WTC11 (cell line): ENCODE data around the gene MAP7. TPM values are rescaled to one million over a fixed set of nuclear protein-coding genes. Genes with fewer than 3 reads are reported as not detected.

ENCODE experiments used
- ATAC-seq: fragments of 200-7000 bp; cut with Tn5 transposase; 2 replicates; pipeline ENCODE4 v1.10.0; 2021; ENCODE audit warnings: mild to moderate bottlenecking, moderate library complexity
- CTCF ChIA-PET: fragments of 300-600 bp; sonication (Branson Sonifier 250); formaldehyde crosslinking; loops from one replicate; lab custom pipeline; 2021; ENCODE audit warnings: antibody characterized with exemption; lab: Charles Lee
- POLR2A ChIA-PET: fragments of 350-600 bp; sonication (Branson Sonifier 250); formaldehyde crosslinking; loops from one replicate; lab custom pipeline; 2021; ENCODE audit warnings: antibody characterized with exemption; lab: Charles Lee
- DNase-seq: peaks from one replicate; pipeline ENCODE4 v3.0.0; 2021; ENCODE audit warnings: low spot score
- H3K27ac Mint-ChIP-seq: 2 replicates; pipeline ENCODE4 v1.8.0; 2021; ENCODE audit warnings: mixed read lengths
- H3K27me3 Mint-ChIP-seq: 2 replicates; pipeline ENCODE4 v1.8.0; 2021; ENCODE audit warnings: low read depth, mild to moderate bottlenecking, moderate library complexity, mixed read lengths
- H3K36me3 Mint-ChIP-seq: 2 replicates; pipeline ENCODE4 v1.8.0; 2021; ENCODE audit warnings: mixed read lengths
- H3K4me1 Mint-ChIP-seq: 2 replicates; pipeline ENCODE4 v1.8.0; 2022; ENCODE audit warnings: mixed read lengths
- H3K4me3 Mint-ChIP-seq: 2 replicates; pipeline ENCODE4 v1.8.0; 2021; ENCODE audit warnings: mild to moderate bottlenecking, moderate library complexity, mixed read lengths
- H3K9me3 Mint-ChIP-seq: 2 replicates; pipeline ENCODE4 v1.8.0; 2021; ENCODE audit warnings: mixed read lengths
- ELF4 ChIP-seq: sonication (generic); formaldehyde crosslinking; IDR thresholded peaks from 2 replicates; pipeline ENCODE4 v1.8.1; 2022; ENCODE audit warnings: low read depth, mild to moderate bottlenecking, moderate library complexity, missing genetic modification reagents
- EMX1 ChIP-seq: fragments of 250-450 bp; sonication (Bioruptor Pico); IDR thresholded peaks from 2 replicates; pipeline ENCODE4 v1.8.0; 2021; ENCODE audit warnings: mild to moderate bottlenecking
- ESRRA ChIP-seq: sonication (generic); formaldehyde crosslinking; IDR thresholded peaks from 2 replicates; pipeline ENCODE4 v1.8.1; 2022; ENCODE audit warnings: mild to moderate bottlenecking, missing genetic modification reagents, borderline replicate concordance
- GABPB1 ChIP-seq: sonication (generic); formaldehyde crosslinking; IDR thresholded peaks from 2 replicates; pipeline ENCODE4 v1.8.1; 2023; ENCODE audit warnings: mild to moderate bottlenecking, missing genetic modification reagents
- GRHL2 ChIP-seq: fragments of 250-450 bp; sonication (Bioruptor Pico); IDR thresholded peaks from 2 replicates; pipeline ENCODE4 v1.8.0; 2022; ENCODE audit warnings: mild to moderate bottlenecking, moderate library complexity; ENCODE audit not compliant: insufficient replicate concordance, severe bottlenecking
- JAZF1 ChIP-seq: fragments of 250-450 bp; sonication (Bioruptor Pico); IDR thresholded peaks from 2 replicates; pipeline ENCODE4 v1.9.0; 2021; ENCODE audit warnings: moderate library complexity, mild to moderate bottlenecking, inconsistent platforms
- NFYB ChIP-seq: sonication (generic); formaldehyde crosslinking; conservative IDR thresholded peaks from 2 replicates; pipeline ENCODE4 v1.8.0; 2022; ENCODE audit warnings: low read depth, missing genetic modification reagents
- NR3C1 ChIP-seq: sonication (generic); formaldehyde crosslinking; conservative IDR thresholded peaks from 2 replicates; pipeline ENCODE4 v1.8.1; 2023; ENCODE audit warnings: low read depth, mild to moderate bottlenecking, missing genetic modification reagents
- OVOL2 ChIP-seq: fragments of 250-450 bp; sonication (Bioruptor Pico); IDR thresholded peaks from 2 replicates; pipeline ENCODE4 v1.9.0; 2021; ENCODE audit warnings: mild to moderate bottlenecking, borderline replicate concordance
- ZBTB21 ChIP-seq: sonication (generic); formaldehyde crosslinking; IDR thresholded peaks from 2 replicates; pipeline ENCODE4 v1.8.1; 2023; ENCODE audit warnings: mild to moderate bottlenecking, missing genetic modification reagents, borderline replicate concordance
- ZNF263 ChIP-seq: sonication (generic); formaldehyde crosslinking; IDR thresholded peaks from 2 replicates; pipeline ENCODE4 v1.8.1; 2022; ENCODE audit warnings: low read depth, mild to moderate bottlenecking, moderate library complexity, missing genetic modification reagents
- ZNF396 ChIP-seq: fragments of 250-450 bp; sonication (Bioruptor Pico); IDR thresholded peaks from 2 replicates; pipeline ENCODE4 v1.8.0; 2021; ENCODE audit warnings: mild to moderate bottlenecking, moderate library complexity, borderline replicate concordance
- total RNA-seq: library from RNA; stranded (reverse); gene quantifications from 3 replicates; pipeline ENCODE4 v1.2.3, GENCODE V29; 2021
- TF ChIP-seq, protein P1 (sequence below): fragments of 200-600 bp; IDR thresholded peaks from 2 replicates; pipeline ENCODE4 v1.8.0; 2022; ENCODE audit warnings: antibody characterized with exemption
- TF ChIP-seq, protein P2 (sequence below): sonication (generic); formaldehyde crosslinking; IDR thresholded peaks from 2 replicates; pipeline ENCODE4 v1.8.1; 2023; ENCODE audit warnings: mild to moderate bottlenecking, moderate library complexity, missing genetic modification reagents
- TF ChIP-seq, protein P3 (sequence below): sonication (generic); formaldehyde crosslinking; IDR thresholded peaks from 2 replicates; pipeline ENCODE4 v1.8.0; 2023; ENCODE audit warnings: mild to moderate bottlenecking, missing genetic modification reagents

Gene MAP7
- total RNA-seq, 1 experiment from 2014 or later, result 56.6 TPM

DNA sequence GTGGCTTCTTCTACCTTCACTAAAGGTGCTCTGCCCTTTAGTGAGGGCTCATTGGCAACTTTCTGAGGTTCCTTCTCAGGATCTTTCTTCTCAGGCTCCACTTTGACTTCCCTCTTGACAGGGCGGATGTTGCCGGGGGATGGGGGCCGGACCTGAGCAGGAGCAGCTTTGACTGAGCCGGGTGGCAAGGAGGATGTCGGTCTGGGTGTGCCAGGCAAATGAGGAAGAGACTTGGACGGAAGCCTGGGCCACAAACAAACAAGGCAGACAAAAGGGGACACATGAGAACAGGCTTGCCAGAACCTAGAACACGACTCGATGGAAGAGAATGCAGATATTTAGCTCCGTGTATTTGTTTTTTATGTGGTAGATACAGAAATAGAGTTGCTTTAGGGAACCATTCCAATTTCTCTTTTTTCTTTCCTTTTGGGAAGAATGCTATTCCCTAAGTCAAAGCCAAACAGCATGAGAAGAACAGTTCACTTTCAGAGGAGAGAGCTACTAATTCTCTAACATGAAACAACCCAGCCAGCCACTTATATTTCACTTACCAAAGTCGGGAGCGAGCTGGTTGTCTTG is 184.4 kb downstream of the MAP7 start (continued):
- TF ChIP-seq, protein P1, sequence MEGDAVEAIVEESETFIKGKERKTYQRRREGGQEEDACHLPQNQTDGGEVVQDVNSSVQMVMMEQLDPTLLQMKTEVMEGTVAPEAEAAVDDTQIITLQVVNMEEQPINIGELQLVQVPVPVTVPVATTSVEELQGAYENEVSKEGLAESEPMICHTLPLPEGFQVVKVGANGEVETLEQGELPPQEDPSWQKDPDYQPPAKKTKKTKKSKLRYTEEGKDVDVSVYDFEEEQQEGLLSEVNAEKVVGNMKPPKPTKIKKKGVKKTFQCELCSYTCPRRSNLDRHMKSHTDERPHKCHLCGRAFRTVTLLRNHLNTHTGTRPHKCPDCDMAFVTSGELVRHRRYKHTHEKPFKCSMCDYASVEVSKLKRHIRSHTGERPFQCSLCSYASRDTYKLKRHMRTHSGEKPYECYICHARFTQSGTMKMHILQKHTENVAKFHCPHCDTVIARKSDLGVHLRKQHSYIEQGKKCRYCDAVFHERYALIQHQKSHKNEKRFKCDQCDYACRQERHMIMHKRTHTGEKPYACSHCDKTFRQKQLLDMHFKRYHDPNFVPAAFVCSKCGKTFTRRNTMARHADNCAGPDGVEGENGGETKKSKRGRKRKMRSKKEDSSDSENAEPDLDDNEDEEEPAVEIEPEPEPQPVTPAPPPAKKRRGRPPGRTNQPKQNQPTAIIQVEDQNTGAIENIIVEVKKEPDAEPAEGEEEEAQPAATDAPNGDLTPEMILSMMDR, result no peak
- TF ChIP-seq ESRRA (CRISPR knock-in tag) (no peak), JAZF1 (CRISPR knock-in tag) (no peak)
- TF ChIP-seq, protein P2, sequence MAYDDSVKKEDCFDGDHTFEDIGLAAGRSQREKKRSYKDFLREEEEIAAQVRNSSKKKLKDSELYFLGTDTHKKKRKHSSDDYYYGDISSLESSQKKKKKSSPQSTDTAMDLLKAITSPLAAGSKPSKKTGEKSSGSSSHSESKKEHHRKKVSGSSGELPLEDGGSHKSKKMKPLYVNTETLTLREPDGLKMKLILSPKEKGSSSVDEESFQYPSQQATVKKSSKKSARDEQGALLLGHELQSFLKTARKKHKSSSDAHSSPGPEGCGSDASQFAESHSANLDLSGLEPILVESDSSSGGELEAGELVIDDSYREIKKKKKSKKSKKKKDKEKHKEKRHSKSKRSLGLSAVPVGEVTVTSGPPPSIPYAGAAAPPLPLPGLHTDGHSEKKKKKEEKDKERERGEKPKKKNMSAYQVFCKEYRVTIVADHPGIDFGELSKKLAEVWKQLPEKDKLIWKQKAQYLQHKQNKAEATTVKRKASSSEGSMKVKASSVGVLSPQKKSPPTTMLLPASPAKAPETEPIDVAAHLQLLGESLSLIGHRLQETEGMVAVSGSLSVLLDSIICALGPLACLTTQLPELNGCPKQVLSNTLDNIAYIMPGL (CRISPR knock-in tag), result no peak
- TF ChIP-seq, all 79 proteins: peak for 0

DNA sequence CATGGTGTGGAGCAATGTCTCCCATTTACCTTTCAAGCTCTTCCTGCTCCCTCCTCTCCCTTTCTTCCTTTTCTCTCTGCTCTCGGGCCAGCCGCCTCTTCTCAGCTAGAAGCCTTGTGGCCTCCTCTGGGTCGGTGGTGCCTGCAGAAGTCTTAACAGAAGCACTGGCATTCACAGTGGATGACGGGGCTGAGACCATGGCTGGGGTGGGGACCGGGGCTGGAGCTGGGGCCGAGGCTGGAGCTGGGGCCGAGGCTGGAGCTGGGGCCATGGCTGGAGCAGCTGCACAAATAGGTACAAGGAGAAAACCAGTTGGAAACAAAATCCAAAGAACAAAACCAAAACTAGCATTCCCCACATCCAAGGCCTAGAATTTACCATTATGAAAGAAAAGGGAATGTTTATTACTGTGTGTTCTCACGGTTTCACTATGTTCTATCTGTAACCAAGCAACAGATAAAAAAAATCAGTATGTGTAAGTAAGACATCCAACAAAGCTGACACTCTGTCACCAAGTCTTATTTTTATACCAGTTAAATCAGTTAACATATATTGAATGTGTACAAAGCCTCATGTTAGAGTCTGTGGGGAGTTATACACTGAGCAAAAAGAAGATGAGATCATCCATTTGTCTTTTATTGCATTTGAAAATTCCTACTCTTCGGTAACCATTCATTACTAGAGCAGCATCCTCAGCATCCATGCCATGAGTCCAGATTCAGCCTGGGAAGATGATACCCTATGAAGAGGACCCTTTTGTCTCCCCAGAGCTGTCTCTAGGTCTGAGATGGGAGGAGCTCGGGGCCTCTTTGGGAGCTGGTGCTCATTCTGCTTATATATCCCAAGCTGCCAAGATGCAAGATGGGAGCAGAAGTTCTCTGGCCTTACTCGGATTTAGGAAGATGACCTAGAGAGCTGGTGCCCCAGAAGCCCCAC is 187.5 kb downstream of the MAP7 start:
- POLR2A ChIA-PET, result no interaction called here
- Mint-ChIP-seq H3K4me1 (no peaks in the 10 kb centered on the region), H3K9me3 (no peaks in the 10 kb centered on the region), H3K27ac (no peak overlapping the region)
- no peak for TF ChIP-seq NR3C1 (CRISPR knock-in tag)
- TF ChIP-seq OVOL2 (CRISPR knock-in tag), result no peak
- TF ChIP-seq GABPB1, result no peak
- TF ChIP-seq ZNF263 (CRISPR knock-in tag), result no peak
- no peak for TF ChIP-seq GRHL2 (CRISPR knock-in tag)
- TF ChIP-seq, all 79 proteins: peak for 0
- no peak for ATAC-seq
- CTCF ChIA-PET, result interaction anchor here (1.3 kb wide), 1 partner anchor 188 kb away, joined by 6 read pairs; the partner anchor contains the start of gene MAP7
- Mint-ChIP-seq H3K36me3 (peaks cover 49% of the 10 kb centered on the region), H3K27me3 (no peaks in the 10 kb centered on the region), H3K4me3 (no peak overlapping the region)
- DNase-seq, result no peak

DNA sequence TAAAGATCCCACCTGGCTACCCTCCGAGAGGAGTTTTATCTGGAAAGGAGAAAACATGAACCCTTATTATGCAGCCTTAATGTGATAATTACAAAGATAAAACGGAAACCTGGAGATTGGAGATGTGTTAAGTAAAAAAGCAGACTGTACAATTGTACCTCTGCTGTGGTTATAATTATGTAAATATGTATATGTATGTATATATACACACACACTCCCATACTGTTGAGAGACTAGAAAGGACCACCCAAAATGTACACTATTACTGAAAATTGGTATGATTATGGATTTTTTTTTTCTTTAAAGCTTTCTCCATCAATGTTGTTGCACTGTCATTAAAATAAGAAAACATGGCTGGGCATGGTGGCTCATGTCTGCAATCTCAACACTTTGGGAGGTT is 188.4 kb downstream of the MAP7 start:
- H3K4me1 Mint-ChIP-seq, result no peaks in the 10 kb centered on the region
- POLR2A ChIA-PET, result no interaction called here
- no peaks in the 10 kb centered on the region for H3K27me3 Mint-ChIP-seq
- no peak overlapping the region for H3K27ac Mint-ChIP-seq
- peaks cover 49% of the 10 kb centered on the region for H3K36me3 Mint-ChIP-seq
- ATAC-seq (no peak), DNase-seq (no peak)
- no peak overlapping the region for H3K4me3 Mint-ChIP-seq
- CTCF ChIA-PET, result no interaction called here
- no peaks in the 10 kb centered on the region for H3K9me3 Mint-ChIP-seq
- TF ChIP-seq EMX1 (CRISPR knock-in tag) (no peak), ELF4 (CRISPR knock-in tag) (no peak), ZNF396 (no peak), ZBTB21 (CRISPR knock-in tag) (no peak), NFYB (CRISPR knock-in tag) (no peak)
- TF ChIP-seq, protein P3, sequence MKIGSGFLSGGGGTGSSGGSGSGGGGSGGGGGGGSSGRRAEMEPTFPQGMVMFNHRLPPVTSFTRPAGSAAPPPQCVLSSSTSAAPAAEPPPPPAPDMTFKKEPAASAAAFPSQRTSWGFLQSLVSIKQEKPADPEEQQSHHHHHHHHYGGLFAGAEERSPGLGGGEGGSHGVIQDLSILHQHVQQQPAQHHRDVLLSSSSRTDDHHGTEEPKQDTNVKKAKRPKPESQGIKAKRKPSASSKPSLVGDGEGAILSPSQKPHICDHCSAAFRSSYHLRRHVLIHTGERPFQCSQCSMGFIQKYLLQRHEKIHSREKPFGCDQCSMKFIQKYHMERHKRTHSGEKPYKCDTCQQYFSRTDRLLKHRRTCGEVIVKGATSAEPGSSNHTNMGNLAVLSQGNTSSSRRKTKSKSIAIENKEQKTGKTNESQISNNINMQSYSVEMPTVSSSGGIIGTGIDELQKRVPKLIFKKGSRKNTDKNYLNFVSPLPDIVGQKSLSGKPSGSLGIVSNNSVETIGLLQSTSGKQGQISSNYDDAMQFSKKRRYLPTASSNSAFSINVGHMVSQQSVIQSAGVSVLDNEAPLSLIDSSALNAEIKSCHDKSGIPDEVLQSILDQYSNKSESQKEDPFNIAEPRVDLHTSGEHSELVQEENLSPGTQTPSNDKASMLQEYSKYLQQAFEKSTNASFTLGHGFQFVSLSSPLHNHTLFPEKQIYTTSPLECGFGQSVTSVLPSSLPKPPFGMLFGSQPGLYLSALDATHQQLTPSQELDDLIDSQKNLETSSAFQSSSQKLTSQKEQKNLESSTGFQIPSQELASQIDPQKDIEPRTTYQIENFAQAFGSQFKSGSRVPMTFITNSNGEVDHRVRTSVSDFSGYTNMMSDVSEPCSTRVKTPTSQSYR (CRISPR knock-in tag), result no peak
